HL-60 (cell line): ENCODE data around the gene CACNA1D.

Source experiments
- DNase-seq, 2 experiments: peaks; one replicate each; pipeline ENCODE4 v3.0.0-alpha.2; 2010 to 2020; ENCODE audit warnings: low read depth in 1 of 2, low spot score in 1 of 2
- H3K27ac ChIP-seq: fragments of 250-450 bp; sonication (Bioruptor Pico); replicated peaks from 2 replicates; pipeline ENCODE4 v1.5.1; 2020; ENCODE audit warnings: mild to moderate bottlenecking, moderate library complexity
- H3K27me3 ChIP-seq: fragments of 250-450 bp; sonication (Bioruptor Pico); 2 replicates; pipeline ENCODE4 v1.5.1; 2021; ENCODE audit warnings: mild to moderate bottlenecking, moderate library complexity; ENCODE audit not compliant: insufficient read depth, poor library complexity, severe bottlenecking
- H3K4me3 ChIP-seq: replicated peaks from 2 replicates; pipeline ENCODE4 v1.5.1; 2011; ENCODE audit warnings: mild to moderate bottlenecking, control low read depth, low read length; ENCODE audit not compliant: insufficient read depth
- GABPA ChIP-seq: IDR thresholded peaks from 2 replicates; pipeline ENCODE4 v1.6.1; 2012; ENCODE audit warnings: low read depth
- POLR2AphosphoS5 ChIP-seq: IDR thresholded peaks from 2 replicates; pipeline ENCODE4 v1.6.1; 2012; ENCODE audit warnings: low read depth
- SPI1 ChIP-seq: IDR thresholded peaks from 2 replicates; pipeline ENCODE4 v1.6.1; 2012; ENCODE audit warnings: low read depth, mild to moderate bottlenecking, borderline replicate concordance
- TF ChIP-seq, protein P1 (sequence below): IDR thresholded peaks from one replicate; pipeline ENCODE4 v1.5.1; 2011; ENCODE audit warnings: low read length, control low read depth, inconsistent platforms; ENCODE audit not compliant: insufficient read depth
- TF ChIP-seq, protein P2 (sequence below): IDR thresholded peaks from 2 replicates; pipeline ENCODE4 v1.6.1; 2012; ENCODE audit warnings: low read depth; ENCODE audit not compliant: insufficient replicate concordance

CACNA1D gene

DNA sequence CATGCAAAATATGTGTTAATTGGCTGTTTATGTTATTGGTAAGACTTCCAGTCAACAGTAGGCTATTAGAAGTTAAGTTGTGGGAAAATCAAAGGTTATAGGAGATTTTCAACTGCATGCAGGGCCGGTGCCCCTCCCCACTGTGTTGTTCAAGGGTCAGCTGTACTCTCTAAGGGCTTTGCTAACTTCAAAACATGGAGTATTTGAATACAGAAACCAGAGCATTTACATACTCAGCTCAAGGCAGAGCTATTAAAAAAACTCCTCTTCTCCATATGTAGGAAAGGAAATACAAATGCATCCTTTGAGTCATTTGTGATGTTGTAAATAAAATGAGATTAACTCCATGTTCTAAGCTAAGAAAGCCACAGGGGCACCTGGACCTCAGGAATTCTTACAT is 368.7 kb downstream of the CACNA1D start:
- H3K27ac ChIP-seq, result no peak overlapping the region
- no peak overlapping the region for H3K4me3 ChIP-seq
- TF ChIP-seq SPI1, result no peak
- no peak for TF ChIP-seq GABPA
- TF ChIP-seq, protein P1, sequence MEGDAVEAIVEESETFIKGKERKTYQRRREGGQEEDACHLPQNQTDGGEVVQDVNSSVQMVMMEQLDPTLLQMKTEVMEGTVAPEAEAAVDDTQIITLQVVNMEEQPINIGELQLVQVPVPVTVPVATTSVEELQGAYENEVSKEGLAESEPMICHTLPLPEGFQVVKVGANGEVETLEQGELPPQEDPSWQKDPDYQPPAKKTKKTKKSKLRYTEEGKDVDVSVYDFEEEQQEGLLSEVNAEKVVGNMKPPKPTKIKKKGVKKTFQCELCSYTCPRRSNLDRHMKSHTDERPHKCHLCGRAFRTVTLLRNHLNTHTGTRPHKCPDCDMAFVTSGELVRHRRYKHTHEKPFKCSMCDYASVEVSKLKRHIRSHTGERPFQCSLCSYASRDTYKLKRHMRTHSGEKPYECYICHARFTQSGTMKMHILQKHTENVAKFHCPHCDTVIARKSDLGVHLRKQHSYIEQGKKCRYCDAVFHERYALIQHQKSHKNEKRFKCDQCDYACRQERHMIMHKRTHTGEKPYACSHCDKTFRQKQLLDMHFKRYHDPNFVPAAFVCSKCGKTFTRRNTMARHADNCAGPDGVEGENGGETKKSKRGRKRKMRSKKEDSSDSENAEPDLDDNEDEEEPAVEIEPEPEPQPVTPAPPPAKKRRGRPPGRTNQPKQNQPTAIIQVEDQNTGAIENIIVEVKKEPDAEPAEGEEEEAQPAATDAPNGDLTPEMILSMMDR, result no peak
- no peak for TF ChIP-seq POLR2AphosphoS5
- TF ChIP-seq, protein P2, sequence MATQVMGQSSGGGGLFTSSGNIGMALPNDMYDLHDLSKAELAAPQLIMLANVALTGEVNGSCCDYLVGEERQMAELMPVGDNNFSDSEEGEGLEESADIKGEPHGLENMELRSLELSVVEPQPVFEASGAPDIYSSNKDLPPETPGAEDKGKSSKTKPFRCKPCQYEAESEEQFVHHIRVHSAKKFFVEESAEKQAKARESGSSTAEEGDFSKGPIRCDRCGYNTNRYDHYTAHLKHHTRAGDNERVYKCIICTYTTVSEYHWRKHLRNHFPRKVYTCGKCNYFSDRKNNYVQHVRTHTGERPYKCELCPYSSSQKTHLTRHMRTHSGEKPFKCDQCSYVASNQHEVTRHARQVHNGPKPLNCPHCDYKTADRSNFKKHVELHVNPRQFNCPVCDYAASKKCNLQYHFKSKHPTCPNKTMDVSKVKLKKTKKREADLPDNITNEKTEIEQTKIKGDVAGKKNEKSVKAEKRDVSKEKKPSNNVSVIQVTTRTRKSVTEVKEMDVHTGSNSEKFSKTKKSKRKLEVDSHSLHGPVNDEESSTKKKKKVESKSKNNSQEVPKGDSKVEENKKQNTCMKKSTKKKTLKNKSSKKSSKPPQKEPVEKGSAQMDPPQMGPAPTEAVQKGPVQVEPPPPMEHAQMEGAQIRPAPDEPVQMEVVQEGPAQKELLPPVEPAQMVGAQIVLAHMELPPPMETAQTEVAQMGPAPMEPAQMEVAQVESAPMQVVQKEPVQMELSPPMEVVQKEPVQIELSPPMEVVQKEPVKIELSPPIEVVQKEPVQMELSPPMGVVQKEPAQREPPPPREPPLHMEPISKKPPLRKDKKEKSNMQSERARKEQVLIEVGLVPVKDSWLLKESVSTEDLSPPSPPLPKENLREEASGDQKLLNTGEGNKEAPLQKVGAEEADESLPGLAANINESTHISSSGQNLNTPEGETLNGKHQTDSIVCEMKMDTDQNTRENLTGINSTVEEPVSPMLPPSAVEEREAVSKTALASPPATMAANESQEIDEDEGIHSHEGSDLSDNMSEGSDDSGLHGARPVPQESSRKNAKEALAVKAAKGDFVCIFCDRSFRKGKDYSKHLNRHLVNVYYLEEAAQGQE, result no peak
- no peak for DNase-seq
- H3K27me3 ChIP-seq, result no peaks in the 10 kb centered on the region
